ENCODE measurements around the gene WDR43.

DNA sequence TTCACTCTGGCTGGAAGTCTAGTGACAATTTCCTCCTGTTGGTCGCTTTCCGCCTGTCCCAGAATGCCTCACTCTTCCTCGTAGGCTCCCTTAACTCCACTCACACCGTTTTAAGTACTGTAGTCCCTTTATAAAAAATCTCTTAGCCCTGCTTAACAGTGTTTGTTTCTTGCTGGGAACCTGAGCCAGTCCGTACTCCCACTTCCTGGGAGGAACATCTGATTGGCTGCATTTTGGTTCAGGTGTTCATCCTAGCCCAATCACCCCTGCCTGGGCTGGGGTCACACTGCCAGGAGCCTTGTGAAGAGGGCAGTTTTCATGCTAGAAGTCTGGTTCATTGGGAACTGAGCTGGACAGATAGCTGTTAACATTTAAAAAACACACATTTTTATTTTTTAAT, 61.0 kb downstream of the WDR43 start:
- TF ChIP-seq CTCF (IDR thresholded peaks at IDR 0.05): no peak
- no peak for TF ChIP-seq POLR2A (IDR thresholded peaks at IDR 0.05)
